OCI-LY7 (cell line): ENCODE data around the gene NAGPA.

ENCODE experiments used
- EZH2phosphoT487 ChIP-seq: fragments of 200-600 bp; sonication (generic); IDR thresholded peaks from 2 replicates; pipeline ENCODE4 v1.6.1; 2018; ENCODE audit warnings: low read depth, borderline replicate concordance, mild to moderate bottlenecking, mixed run types, antibody characterized with exemption, low read length, moderate library complexity, mixed read lengths
- TF ChIP-seq, protein P1 (sequence below): fragments of 200-600 bp; sonication (generic); conservative IDR thresholded peaks from 2 replicates; pipeline ENCODE4 v1.5.1; 2014; ENCODE audit warnings: mild to moderate bottlenecking, antibody characterized with exemption, low read length, moderate library complexity, mixed read lengths

DNA sequence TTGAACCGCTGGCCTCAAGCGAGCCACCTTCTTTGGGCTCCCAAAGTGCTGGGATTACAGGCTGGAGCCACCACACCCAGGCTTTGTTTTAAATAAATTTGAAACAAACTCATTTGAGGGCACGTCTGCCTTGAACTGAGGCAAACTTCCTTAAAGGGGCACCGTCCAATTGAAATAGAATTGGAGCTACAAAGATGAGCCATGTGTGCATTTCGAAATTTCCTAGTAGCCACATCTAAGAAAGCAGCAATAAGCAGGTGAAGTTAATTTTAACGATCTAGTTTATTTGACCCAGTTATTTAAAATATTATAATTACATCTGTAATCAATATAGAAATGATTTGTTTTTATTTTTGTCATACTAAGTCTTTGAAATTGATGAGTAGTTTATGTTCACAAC is 32.8 kb upstream of the NAGPA start:
- TF ChIP-seq, protein P1, sequence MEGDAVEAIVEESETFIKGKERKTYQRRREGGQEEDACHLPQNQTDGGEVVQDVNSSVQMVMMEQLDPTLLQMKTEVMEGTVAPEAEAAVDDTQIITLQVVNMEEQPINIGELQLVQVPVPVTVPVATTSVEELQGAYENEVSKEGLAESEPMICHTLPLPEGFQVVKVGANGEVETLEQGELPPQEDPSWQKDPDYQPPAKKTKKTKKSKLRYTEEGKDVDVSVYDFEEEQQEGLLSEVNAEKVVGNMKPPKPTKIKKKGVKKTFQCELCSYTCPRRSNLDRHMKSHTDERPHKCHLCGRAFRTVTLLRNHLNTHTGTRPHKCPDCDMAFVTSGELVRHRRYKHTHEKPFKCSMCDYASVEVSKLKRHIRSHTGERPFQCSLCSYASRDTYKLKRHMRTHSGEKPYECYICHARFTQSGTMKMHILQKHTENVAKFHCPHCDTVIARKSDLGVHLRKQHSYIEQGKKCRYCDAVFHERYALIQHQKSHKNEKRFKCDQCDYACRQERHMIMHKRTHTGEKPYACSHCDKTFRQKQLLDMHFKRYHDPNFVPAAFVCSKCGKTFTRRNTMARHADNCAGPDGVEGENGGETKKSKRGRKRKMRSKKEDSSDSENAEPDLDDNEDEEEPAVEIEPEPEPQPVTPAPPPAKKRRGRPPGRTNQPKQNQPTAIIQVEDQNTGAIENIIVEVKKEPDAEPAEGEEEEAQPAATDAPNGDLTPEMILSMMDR, result no peak
- no peak for TF ChIP-seq EZH2phosphoT487
